Thyroid gland (tissue), 4 donors: ENCODE measurements around the gene KLF11.

ENCODE experiments used
- CTCF ChIP-seq, 6 experiments: fragments of 200-600 bp in 3 of 6; fragments of 450-650 bp in 3 of 6; sonication (generic) in 3 of 6; IDR thresholded peaks; one replicate each; pipeline ENCODE4 v1.5.1; 2016 to 2019; ENCODE audit warnings: antibody characterized with exemption in 6 of 6, mild to moderate bottlenecking in 2 of 6, inconsistent platforms in 1 of 6, moderate library complexity in 1 of 6
- POLR2A ChIP-seq, 2 donors: fragments of 450-650 bp; IDR thresholded peaks; one replicate each; pipeline ENCODE4 v1.6.1; 2017; ENCODE audit warnings: antibody characterized with exemption in 2 of 2, mild to moderate bottlenecking in 2 of 2, moderate library complexity in 1 of 2

GRCh38 chr2:10048501-10049171 lies 5.3 kb downstream of the KLF11 start:
- TF ChIP-seq POLR2A (IDR thresholded peaks at IDR 0.05): no peak
- TF ChIP-seq CTCF (IDR thresholded peaks at IDR 0.05): peak; percentile 13 to 79 (median 44)
